Endothelial cell (in vitro differentiated cells): Measurements from ENCODE around the gene TAF3. TPM values are rescaled to one million over a fixed set of nuclear protein-coding genes. Genes with fewer than 3 reads are reported as not detected.

Experiments
- DNase-seq: peaks from one replicate; pipeline ENCODE4 v3.0.0; 2021; ENCODE audit warnings: low spot score
- H3K27ac Mint-ChIP-seq: one replicate; pipeline ENCODE4 v1.8.0; 2021; ENCODE audit warnings: mixed read lengths, inconsistent platforms; ENCODE audit not compliant: unreplicated experiment
- H3K27me3 Mint-ChIP-seq: one replicate; pipeline ENCODE4 v1.8.0; 2021; ENCODE audit warnings: mild to moderate bottlenecking, moderate library complexity, mixed read lengths, inconsistent platforms; ENCODE audit not compliant: unreplicated experiment
- H3K36me3 Mint-ChIP-seq: one replicate; pipeline ENCODE4 v1.8.0; 2021; ENCODE audit warnings: mild to moderate bottlenecking, low read depth, mixed read lengths, inconsistent platforms; ENCODE audit not compliant: unreplicated experiment
- H3K4me1 Mint-ChIP-seq: one replicate; pipeline ENCODE4 v1.8.0; 2021; ENCODE audit warnings: mild to moderate bottlenecking, mixed read lengths, inconsistent platforms; ENCODE audit not compliant: unreplicated experiment
- H3K4me3 Mint-ChIP-seq: one replicate; pipeline ENCODE4 v1.8.0; 2021; ENCODE audit warnings: mild to moderate bottlenecking, mixed read lengths, inconsistent platforms; ENCODE audit not compliant: unreplicated experiment
- H3K9me3 Mint-ChIP-seq: one replicate; pipeline ENCODE4 v1.8.0; 2021; ENCODE audit warnings: mixed read lengths, inconsistent platforms; ENCODE audit not compliant: unreplicated experiment
- total RNA-seq: library from RNA; stranded (reverse); fragmentation: NEBNext Ultra II Directional; extraction: Animal tissue kit (Norgen Biotek cat#: 25700); gene quantifications from one replicate; pipeline ENCODE4 v1.2.1, GENCODE V29; 2021; ENCODE audit not compliant: unreplicated experiment
- TF ChIP-seq, protein P1 (sequence below): fragments of 200-600 bp; sonication (generic); IDR thresholded peaks from one replicate; pipeline ENCODE4 v1.5.0; 2021; ENCODE audit warnings: antibody characterized with exemption; ENCODE audit not compliant: unreplicated experiment

TAF3 gene
- total RNA-seq, 1 donor from 2014 or later: 12.4 TPM

DNA sequence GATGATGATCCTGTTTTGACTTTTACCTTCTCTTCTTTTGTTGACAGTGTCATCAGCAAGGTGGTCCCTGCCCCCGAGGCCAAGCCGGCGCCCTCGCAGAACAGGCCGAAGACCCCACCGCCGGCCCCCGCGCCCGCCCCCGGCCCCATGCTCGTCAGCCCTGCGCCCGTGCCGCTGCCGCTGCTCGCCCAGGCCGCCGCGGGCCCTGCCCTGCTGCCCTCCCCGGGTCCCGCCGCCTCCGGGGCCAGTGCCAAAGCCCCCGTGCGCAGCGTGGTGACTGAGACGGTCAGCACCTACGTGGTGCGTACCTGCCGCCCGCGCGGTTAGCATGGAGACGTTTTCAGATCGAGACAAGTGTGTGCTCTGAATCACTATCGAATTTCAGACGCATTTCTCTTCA, 190.7 kb downstream of the TAF3 start:
- DNase-seq: no peak
- H3K27ac Mint-ChIP-seq: no peak overlapping the region

DNA sequence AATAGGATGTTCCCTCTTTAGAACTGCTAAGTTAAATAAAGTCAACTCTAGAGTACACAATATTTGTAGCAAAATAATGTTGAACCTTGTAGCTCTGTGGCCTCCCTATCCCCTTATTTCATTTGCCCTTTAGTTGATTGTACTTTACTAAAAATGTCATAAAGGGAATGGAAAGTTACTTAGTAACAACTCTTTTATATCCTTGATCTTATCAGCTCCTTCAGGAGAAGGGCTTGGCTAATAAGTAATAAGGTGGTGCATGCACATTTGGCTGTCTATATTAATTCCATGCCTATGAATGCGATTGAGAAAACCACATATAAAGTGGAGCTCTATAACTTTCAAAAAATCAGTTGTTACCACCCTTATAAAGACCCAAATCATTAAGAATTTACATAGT, 194.7 kb downstream of the TAF3 start:
- no peak overlapping the region for H3K27ac Mint-ChIP-seq
- peaks cover 3% of the 10 kb centered on the region for H3K36me3 Mint-ChIP-seq
- peaks cover 13% of the 10 kb centered on the region for H3K4me1 Mint-ChIP-seq
- no peaks in the 10 kb centered on the region for H3K27me3 Mint-ChIP-seq
- no peak for DNase-seq
- H3K4me3 Mint-ChIP-seq: no peak overlapping the region
- TF ChIP-seq, protein P1, sequence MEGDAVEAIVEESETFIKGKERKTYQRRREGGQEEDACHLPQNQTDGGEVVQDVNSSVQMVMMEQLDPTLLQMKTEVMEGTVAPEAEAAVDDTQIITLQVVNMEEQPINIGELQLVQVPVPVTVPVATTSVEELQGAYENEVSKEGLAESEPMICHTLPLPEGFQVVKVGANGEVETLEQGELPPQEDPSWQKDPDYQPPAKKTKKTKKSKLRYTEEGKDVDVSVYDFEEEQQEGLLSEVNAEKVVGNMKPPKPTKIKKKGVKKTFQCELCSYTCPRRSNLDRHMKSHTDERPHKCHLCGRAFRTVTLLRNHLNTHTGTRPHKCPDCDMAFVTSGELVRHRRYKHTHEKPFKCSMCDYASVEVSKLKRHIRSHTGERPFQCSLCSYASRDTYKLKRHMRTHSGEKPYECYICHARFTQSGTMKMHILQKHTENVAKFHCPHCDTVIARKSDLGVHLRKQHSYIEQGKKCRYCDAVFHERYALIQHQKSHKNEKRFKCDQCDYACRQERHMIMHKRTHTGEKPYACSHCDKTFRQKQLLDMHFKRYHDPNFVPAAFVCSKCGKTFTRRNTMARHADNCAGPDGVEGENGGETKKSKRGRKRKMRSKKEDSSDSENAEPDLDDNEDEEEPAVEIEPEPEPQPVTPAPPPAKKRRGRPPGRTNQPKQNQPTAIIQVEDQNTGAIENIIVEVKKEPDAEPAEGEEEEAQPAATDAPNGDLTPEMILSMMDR: no peak
- no peaks in the 10 kb centered on the region for H3K9me3 Mint-ChIP-seq

More for the DNA sequence above, 190.7 kb downstream of the TAF3 start:
- peaks cover 5% of the 10 kb centered on the region for H3K9me3 Mint-ChIP-seq
- peaks cover 7% of the 10 kb centered on the region for H3K4me1 Mint-ChIP-seq
- peaks cover 4% of the 10 kb centered on the region for H3K36me3 Mint-ChIP-seq
- TF ChIP-seq, protein P1: no peak
- no peaks in the 10 kb centered on the region for H3K27me3 Mint-ChIP-seq
- no peak overlapping the region for H3K4me3 Mint-ChIP-seq

DNA sequence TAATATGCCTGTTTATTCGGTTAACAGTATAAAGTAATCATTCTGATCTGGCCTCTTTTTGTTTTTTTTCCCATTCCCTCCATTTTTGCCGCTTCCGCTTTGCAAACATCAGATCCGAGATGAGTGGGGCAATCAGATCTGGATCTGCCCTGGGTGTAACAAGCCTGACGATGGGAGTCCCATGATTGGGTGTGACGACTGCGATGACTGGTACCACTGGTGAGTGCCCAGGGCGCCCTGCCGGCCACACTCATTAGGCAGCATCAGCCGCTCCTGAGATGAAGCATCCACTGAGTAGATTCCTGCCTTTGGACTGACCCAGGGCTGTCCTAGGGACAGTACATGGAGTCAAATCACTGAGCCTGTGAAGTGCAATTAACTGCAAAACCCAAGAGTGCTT, 195.3 kb downstream of the TAF3 start:
- TF ChIP-seq, protein P1: no peak
- peaks cover 13% of the 10 kb centered on the region for H3K4me1 Mint-ChIP-seq

DNA sequence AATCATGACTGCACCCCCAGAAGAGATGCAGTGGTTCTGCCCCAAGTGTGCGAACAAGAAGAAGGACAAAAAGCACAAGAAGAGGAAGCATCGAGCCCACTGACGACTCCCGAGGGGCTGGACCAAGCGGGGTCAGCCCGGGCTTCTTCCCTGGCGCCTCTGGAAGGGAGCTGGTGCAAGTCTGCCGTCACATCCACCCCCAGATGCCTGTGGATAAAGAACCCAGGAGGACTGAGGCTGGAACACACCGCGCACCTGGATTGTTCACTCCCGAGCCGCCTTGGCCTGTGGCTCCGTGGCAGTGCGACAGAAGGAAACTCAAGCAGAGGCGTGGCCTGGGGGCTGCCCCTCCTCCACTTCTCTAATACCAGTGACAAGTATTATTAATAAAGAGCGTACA, 196.3 kb downstream of the TAF3 start:
- no peaks in the 10 kb centered on the region for H3K9me3 Mint-ChIP-seq
- H3K27me3 Mint-ChIP-seq: no peaks in the 10 kb centered on the region
- DNase-seq: no peak
- TF ChIP-seq, protein P1: no peak
- no peak overlapping the region for H3K4me3 Mint-ChIP-seq
- no peak overlapping the region for H3K27ac Mint-ChIP-seq
- peaks cover 13% of the 10 kb centered on the region for H3K4me1 Mint-ChIP-seq
- H3K36me3 Mint-ChIP-seq: peaks cover 3% of the 10 kb centered on the region

More for the DNA sequence above, 195.3 kb downstream of the TAF3 start:
- no peaks in the 10 kb centered on the region for H3K27me3 Mint-ChIP-seq
- H3K27ac Mint-ChIP-seq: no peak overlapping the region
- no peaks in the 10 kb centered on the region for H3K9me3 Mint-ChIP-seq
- H3K4me3 Mint-ChIP-seq: no peak overlapping the region
- no peak for DNase-seq
- H3K36me3 Mint-ChIP-seq: peaks cover 3% of the 10 kb centered on the region

DNA sequence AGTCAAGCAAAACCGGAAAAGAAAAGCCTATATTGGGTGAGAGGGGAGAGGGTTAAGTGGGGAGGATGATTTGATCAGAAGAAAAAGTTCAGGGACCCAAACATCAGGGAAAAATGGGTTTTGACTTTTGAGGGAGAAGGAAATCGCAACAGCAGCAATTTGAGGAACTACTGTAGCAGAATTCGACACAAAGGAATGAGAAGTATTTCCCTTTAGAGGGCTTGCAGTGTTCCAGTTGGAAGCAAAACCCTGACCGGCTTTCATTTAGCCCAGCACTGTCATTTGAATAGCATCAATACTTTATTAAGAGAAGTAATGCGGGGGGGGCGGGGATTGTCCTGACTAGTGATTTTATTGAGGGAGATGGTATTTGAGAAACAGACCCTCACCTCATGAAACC, 199.0 kb downstream of the TAF3 start:
- Mint-ChIP-seq H3K9me3 (no peaks in the 10 kb centered on the region), H3K27ac (peak overlapping the region; percentile 45), H3K27me3 (no peaks in the 10 kb centered on the region), H3K36me3 (peaks cover 3% of the 10 kb centered on the region), H3K4me3 (no peak overlapping the region), H3K4me1 (peaks cover 13% of the 10 kb centered on the region)
- DNase-seq: no peak
- TF ChIP-seq, protein P1: no peak
